NCI-H345 treated with DMSO at 0.1 percent for 48 hours (cell line): ENCODE measurements around the gene PMFBP1.

Experiments
- DNase-seq: peaks from one replicate; lab custom pipeline; 2025; ENCODE audit not compliant: unreplicated experiment; lab: John Stamatoyannopoulos, UW

Gene PMFBP1, protein sequence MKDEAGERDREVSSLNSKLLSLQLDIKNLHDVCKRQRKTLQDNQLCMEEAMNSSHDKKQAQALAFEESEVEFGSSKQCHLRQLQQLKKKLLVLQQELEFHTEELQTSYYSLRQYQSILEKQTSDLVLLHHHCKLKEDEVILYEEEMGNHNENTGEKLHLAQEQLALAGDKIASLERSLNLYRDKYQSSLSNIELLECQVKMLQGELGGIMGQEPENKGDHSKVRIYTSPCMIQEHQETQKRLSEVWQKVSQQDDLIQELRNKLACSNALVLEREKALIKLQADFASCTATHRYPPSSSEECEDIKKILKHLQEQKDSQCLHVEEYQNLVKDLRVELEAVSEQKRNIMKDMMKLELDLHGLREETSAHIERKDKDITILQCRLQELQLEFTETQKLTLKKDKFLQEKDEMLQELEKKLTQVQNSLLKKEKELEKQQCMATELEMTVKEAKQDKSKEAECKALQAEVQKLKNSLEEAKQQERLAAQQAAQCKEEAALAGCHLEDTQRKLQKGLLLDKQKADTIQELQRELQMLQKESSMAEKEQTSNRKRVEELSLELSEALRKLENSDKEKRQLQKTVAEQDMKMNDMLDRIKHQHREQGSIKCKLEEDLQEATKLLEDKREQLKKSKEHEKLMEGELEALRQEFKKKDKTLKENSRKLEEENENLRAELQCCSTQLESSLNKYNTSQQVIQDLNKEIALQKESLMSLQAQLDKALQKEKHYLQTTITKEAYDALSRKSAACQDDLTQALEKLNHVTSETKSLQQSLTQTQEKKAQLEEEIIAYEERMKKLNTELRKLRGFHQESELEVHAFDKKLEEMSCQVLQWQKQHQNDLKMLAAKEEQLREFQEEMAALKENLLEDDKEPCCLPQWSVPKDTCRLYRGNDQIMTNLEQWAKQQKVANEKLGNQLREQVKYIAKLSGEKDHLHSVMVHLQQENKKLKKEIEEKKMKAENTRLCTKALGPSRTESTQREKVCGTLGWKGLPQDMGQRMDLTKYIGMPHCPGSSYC

GRCh38 chr16:72172105-72173034, at the start of gene PMFBP1:
TSS of gene PMFBP1 (minus strand) at chr16:72172155. CDS start at chr16:72171208, 947 bp downstream.
- DNase-seq = no peak

- DNase-seq = no peak
Measured at GRCh38 chr16:72221630-72222024, 49.7 kb upstream of the PMFBP1 start.

- no peak for DNase-seq
Measured at GRCh38 chr16:72220875-72221629, 49.1 kb upstream of the PMFBP1 start.

DNA sequence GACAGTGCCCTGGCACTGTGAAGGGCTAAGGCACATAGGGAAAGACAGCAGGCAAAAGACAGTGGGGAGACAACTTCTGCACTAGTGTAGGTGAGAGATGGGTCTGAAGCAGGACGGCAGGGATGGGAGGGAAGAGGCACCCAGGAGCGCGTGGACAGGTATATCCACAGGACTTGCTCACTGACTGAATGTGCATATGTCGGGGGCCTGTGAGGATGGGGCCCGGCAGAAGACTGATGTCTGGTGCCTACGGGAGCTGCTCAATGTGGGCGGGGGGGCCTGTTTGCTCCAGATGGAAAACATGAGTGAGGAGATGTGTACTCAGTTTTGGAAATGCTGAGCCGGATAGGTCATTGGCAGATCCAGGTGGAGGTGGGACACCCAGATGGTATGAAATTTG, 47.3 kb upstream of the PMFBP1 start:
- DNase-seq = no peak

DNA sequence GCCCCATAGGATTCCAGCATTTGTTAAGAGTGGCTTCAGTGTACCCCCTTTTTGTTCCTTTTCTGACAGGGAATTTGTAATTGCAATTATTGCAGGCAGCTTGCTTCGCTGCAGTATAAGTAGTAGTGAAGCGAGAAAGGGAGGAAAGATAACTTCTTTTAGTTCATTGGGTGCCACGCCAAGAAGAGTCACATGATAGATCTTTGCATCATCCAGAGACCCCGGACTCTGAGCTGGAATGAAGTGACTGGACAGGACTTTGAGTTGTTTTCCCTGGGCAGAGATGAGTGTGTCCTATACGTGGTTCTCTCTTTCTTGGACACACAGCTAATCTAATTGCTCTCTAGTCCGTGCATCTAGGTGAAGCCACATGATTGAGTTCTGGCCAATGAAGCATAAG, 44.8 kb upstream of the PMFBP1 start:
- DNase-seq = no peak

DNA sequence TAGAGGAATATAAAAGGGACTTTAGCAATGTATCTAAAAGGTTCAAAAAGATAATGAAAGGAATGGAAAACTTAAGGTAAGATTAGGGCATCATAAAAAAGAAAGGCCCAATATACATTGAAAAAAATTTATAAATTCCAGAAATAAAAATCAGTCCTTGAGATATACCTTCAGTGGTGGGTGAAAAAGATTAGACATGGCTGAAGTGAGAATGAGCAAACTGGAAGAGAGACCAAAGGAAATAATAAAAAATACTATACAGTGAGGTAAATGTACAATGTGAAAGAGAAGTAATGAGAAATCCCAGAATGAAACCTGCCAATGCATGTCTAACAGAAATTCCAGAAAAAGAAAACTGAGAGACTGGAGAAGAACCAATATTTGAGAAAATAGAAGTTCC, 42.9 kb upstream of the PMFBP1 start:
- no peak for DNase-seq

- DNase-seq = no peak
Measured at GRCh38 chr16:72211110-72211509, 39.2 kb upstream of the PMFBP1 start.

DNA sequence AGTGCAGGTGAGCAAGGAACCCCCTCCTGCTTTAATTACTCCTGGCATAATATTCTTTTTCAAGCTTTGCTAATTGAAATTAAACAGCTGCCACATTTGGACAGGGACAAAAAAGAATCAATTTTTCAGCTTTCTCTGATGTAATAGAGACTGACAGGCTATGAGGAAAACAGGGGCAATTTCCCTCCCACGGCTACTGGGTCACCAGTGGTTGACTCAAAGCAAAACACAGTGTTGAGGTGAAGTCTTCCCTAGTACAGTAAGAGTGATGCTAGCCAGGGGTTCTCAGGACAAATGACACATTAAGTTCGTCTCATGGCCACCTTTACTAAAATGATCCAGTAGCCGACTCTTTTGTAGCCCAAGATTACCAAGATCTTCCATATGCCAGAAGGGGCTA, 38.6 kb upstream of the PMFBP1 start:
- no peak for DNase-seq

DNA sequence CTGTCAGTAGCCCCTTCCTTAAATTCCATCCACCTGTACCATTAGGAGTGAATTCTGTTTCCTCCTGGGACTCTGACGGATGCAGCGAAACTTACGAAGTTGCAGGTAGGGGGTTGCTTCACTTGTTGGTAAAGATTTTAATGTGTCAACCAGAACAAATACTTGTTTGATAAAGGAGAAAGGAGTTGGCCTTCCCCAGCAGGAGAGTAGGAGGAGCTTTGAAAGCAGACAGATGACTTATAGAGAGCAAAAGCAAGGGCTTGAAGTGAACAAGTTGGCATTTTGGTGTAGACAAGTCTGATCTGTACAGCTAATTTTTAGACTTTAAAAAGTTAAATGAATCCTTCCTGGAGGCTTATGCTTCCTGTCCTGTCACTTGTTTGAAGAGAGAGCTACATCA, 38.1 kb upstream of the PMFBP1 start:
- no peak for DNase-seq

DNA sequence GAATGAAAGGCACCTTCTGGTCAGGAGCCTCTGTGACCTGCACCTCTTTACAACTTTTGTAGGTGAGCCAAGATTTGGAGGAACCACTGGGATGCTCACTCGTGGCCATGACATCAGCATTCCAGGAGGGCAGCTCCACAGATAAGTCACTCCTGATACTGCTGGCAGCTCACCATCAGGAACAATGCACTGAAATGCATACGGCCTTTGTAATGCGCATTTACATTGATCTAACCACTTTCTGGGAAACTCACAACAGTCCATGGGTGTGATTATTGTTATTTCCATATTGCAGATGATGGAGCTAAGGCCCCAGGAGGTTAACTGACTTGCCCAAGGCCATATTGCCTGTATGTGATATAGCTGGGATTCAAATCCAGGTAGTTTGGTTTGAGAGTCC, 34.3 kb upstream of the PMFBP1 start:
- no peak for DNase-seq

- no peak for DNase-seq
Measured at GRCh38 chr16:72203401-72203800, 31.4 kb upstream of the PMFBP1 start.

DNA sequence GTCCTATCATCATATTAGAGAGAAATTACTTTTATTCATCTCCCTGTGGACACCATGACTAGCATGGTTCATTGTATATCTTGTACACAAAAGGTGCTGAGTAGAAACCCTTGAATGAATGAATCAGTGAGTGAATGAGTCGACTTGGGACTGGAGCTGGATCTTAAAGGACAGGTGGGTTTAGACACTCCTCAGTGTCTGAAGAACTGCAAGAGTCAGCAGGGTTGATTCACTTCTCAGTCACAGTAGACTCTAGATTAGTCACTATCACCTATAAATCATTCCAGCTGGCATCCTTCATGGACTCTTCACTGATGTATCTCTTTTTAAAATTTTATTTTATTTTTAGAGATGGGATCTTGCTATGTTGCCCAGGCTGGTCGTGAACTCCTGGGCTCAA, 30.1 kb upstream of the PMFBP1 start:
- no peak for DNase-seq

- peak; percentile 42 for DNase-seq
Measured at GRCh38 chr16:72201387-72201786, 29.4 kb upstream of the PMFBP1 start.

- no peak for DNase-seq
Measured at GRCh38 chr16:72199761-72200337, 27.9 kb upstream of the PMFBP1 start.

- DNase-seq = peak; percentile 64
Measured at GRCh38 chr16:72198771-72199201, 26.8 kb upstream of the PMFBP1 start.

- peak; percentile 64 for DNase-seq
Measured at GRCh38 chr16:72198021-72198711, 26.2 kb upstream of the PMFBP1 start.

DNA sequence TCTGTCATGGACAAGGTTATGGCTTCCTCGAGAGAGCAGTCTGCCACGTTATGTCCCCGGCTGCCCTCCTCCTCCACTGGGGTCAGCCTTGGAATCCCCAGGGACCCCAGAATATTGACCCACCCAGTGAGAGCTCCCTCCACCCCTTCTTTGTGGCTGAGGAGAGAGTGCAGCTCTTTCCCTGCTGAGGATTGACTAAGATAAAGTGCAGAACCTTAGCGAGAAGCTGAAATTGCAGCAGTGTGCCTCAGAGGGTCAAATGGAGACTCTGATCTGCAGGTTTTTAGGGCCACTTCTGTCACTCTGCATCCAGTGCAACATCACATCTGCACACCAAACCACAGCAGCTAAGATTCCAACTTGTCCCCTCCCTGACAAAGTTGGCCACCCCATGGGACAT, 25.6 kb upstream of the PMFBP1 start:
- no peak for DNase-seq

DNA sequence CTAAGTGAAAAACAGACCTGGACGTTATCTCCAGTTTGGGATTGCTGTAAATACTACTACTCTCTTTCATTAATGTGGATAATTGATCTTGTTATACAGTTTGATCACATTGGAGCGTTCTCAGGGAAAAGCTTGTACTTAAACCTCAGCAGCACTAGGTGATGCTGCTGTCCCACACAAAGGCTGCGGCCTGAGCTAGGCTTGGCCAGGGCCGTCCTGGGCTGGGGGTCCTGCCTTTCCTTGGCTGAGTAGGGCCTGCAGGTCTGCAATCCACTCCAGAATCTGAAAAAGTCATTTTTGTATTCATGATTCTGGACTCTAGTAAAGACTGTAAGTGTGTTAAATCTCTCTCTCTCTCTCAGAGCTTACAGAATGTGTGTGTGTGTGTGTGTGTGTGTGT, 23.7 kb upstream of the PMFBP1 start:
- no peak for DNase-seq

GRCh38 chr16:72191551-72191950, 19.6 kb upstream of the PMFBP1 start:
- DNase-seq = no peak
